Measurements from ENCODE around the gene PRDM16.

Gene PRDM16

DNA sequence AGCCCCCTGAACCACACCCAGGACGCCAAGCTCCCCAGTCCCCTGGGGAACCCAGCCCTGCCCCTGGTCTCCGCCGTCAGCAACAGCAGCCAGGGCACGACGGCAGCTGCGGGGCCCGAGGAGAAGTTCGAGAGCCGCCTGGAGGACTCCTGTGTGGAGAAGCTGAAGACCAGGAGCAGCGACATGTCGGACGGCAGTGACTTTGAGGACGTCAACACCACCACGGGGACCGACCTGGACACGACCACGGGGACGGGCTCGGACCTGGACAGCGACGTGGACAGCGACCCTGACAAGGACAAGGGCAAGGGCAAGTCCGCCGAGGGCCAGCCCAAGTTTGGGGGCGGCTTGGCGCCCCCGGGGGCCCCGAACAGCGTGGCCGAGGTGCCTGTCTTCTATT, 342.8 kb downstream of the PRDM16 start:
- Histone ChIP-seq H3K79me1 (ENCODE audit: low read depth, low read length) (peaks cover 13% of the 10 kb centered on the region), H3K4me2 (ENCODE audit: insufficient read depth, low read length, poor library complexity, severe bottlenecking) (no peak overlapping the region), H3K9me3 (replicated peaks in 1 of 2; ENCODE audit: control insufficient read depth in 2 of 2, insufficient read depth in 1 of 2, low read depth in 1 of 2, low read length in 2 of 2) (peaks cover 6 to 9% of the 10 kb centered on the region in 2 donors), H2BK120ac (ENCODE audit: low read depth, low read length) (no peak overlapping the region), H3K4ac (ENCODE audit: low read length) (no peak overlapping the region), H4K91ac (ENCODE audit: low read depth, low read length, poor library complexity) (no peak overlapping the region), H3K9ac (ENCODE audit: low read depth, low read length, poor library complexity) (no peak overlapping the region), H2AFZ (ENCODE audit: low read length) (no peak overlapping the region), H2BK5ac (ENCODE audit: low read length) (no peak overlapping the region), H4K8ac (ENCODE audit: low read depth, low read length) (no peak overlapping the region), H3K4me3 (ENCODE audit: low read length in 2 of 2) (no peak overlapping the region), H3K23ac (ENCODE audit: low read depth, low read length, poor library complexity) (no peak overlapping the region), H3K36me3 (replicated peaks in 1 of 2; ENCODE audit: control insufficient read depth in 2 of 2, insufficient read depth in 2 of 2, low read length in 2 of 2) (peaks cover 0 to 5% of the 10 kb centered on the region in 2 donors), H3K27me3 (ENCODE audit: control insufficient read depth in 3 of 3, insufficient read depth in 3 of 3, low read depth in 1 of 3, low read length in 3 of 3) (peaks cover 0 to 3% (median 1%) of the 10 kb centered on the region in 3 experiments), H2AK5ac (ENCODE audit: low read depth, low read length) (no peak overlapping the region), H2BK15ac (ENCODE audit: low read length) (no peak overlapping the region), H2BK12ac (ENCODE audit: low read length) (no peak overlapping the region), H3K27ac (replicated peaks; ENCODE audit: low read length) (no peak overlapping the region), H3K18ac (ENCODE audit: low read length) (no peak overlapping the region), H3K14ac (ENCODE audit: low read length) (no peak overlapping the region), H3K4me1 (ENCODE audit: control insufficient read depth in 2 of 2, insufficient read depth in 1 of 2, low read depth in 1 of 2, low read length in 2 of 2) (peaks cover 0 to 5% of the 10 kb centered on the region in 2 donors)
- no CpG with 5 or more reads among the region's 30 CpGs for WGBS, 2 donors (ENCODE audit: extremely low coverage in 2 of 2, insufficient read length in 2 of 2, insufficient replicate concordance in 1 of 2)
- no peak for DNase-seq (ENCODE audit: low spot score)

DNA sequence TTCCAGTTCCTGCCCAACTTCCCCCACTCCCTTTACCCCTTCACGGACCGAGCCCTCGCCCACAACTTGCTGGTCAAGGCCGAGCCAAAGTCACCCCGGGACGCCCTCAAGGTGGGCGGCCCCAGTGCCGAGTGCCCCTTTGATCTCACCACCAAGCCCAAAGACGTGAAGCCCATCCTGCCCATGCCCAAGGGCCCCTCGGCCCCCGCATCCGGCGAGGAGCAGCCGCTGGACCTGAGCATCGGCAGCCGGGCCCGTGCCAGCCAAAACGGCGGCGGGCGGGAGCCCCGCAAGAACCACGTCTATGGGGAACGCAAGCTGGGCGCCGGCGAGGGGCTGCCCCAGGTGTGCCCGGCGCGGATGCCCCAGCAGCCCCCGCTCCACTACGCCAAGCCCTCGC, 343.4 kb downstream of the PRDM16 start:
- H2AK5ac ChIP-seq (ENCODE audit: low read depth, low read length) = no peak overlapping the region
- no peak overlapping the region for H3K4me2 ChIP-seq (ENCODE audit: insufficient read depth, low read length, poor library complexity, severe bottlenecking)
- peak overlapping the region; percentile 38 for H3K14ac ChIP-seq (ENCODE audit: low read length)
- peaks cover 0 to 3% (median 1%) of the 10 kb centered on the region in 3 experiments for H3K27me3 ChIP-seq (ENCODE audit: control insufficient read depth in 3 of 3, insufficient read depth in 3 of 3, low read depth in 1 of 3, low read length in 3 of 3)
- peak overlapping the region; percentile 18 for H3K9ac ChIP-seq (ENCODE audit: low read depth, low read length, poor library complexity)
- no peak overlapping the region for H4K8ac ChIP-seq (ENCODE audit: low read depth, low read length)
- H3K4me1 ChIP-seq (ENCODE audit: control insufficient read depth in 2 of 2, insufficient read depth in 1 of 2, low read depth in 1 of 2, low read length in 2 of 2) = peaks cover 0 to 5% of the 10 kb centered on the region in 2 donors
- H2BK5ac ChIP-seq (ENCODE audit: low read length) = peak overlapping the region; percentile 73
- H3K4ac ChIP-seq (ENCODE audit: low read length) = no peak overlapping the region
- no peak overlapping the region for H2BK12ac ChIP-seq (ENCODE audit: low read length)
- no peak overlapping the region for H3K27ac ChIP-seq (replicated peaks; ENCODE audit: low read length)
- H2BK15ac ChIP-seq (ENCODE audit: low read length) = no peak overlapping the region
- no peak overlapping the region for H4K91ac ChIP-seq (ENCODE audit: low read depth, low read length, poor library complexity)
- H2BK120ac ChIP-seq (ENCODE audit: low read depth, low read length) = no peak overlapping the region
- peaks cover 10 to 12% of the 10 kb centered on the region in 2 donors for H3K9me3 ChIP-seq (replicated peaks in 1 of 2; ENCODE audit: control insufficient read depth in 2 of 2, insufficient read depth in 1 of 2, low read depth in 1 of 2, low read length in 2 of 2)
- peak overlapping the region; percentile 39 for H3K23ac ChIP-seq (ENCODE audit: low read depth, low read length, poor library complexity)
- H3K4me3 ChIP-seq (ENCODE audit: low read length in 2 of 2) = no peak overlapping the region
- peaks cover 0 to 5% of the 10 kb centered on the region in 2 donors for H3K36me3 ChIP-seq (replicated peaks in 1 of 2; ENCODE audit: control insufficient read depth in 2 of 2, insufficient read depth in 2 of 2, low read length in 2 of 2)
- peaks cover 13% of the 10 kb centered on the region for H3K79me1 ChIP-seq (ENCODE audit: low read depth, low read length)
- no CpG with 5 or more reads among the region's 33 CpGs for WGBS, 2 donors (ENCODE audit: extremely low coverage in 2 of 2, insufficient read length in 2 of 2, insufficient replicate concordance in 1 of 2)
- no peak overlapping the region for H2AFZ ChIP-seq (ENCODE audit: low read length)
- peak overlapping the region; percentile 37 for H3K18ac ChIP-seq (ENCODE audit: low read length)
- DNase-seq (ENCODE audit: low spot score) = no peak

DNA sequence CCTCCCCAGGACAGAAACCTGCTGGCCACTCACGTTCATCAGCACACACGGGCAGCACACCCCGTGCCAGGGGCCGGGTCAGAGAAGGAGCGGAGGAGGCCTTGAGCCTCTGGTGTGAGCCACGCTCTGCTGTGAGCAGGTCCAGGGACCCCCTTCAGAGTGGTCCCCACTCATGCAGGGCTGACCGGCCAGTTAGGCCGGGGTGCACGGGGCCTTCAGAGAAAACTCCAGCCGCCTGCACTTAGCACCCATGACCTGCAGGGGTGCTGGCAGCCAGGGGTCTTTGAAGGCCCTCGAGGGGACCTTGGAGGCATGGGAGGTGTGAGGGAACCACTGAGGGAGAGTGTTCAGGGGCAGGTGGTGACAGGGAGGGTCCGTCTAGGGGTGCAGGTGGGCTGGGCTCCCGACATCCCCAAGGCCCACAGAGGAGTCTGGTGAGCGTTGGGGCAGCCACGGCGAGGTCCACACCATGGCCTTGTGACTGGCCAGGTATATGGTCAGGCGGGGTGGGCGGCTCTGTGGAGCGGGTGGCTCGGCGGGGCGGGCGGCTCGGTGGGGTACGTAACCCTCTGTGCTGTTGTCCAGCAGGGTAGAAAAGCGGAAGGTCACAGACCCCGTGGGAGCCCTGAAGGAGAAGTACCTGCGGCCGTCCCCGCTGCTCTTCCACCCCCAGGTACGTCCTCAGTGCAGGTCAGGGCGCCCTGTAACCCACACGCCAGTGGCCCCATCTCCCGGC, 345.1 kb downstream of the PRDM16 start:
- Histone ChIP-seq H4K91ac (ENCODE audit: low read depth, low read length, poor library complexity) (no peak overlapping the region), H3K18ac (ENCODE audit: low read length) (peak overlapping the region; percentile 80), H3K79me1 (ENCODE audit: low read depth, low read length) (peaks cover 5% of the 10 kb centered on the region), H2BK12ac (ENCODE audit: low read length) (peak overlapping the region; percentile 22), H2AK5ac (ENCODE audit: low read depth, low read length) (peak overlapping the region; percentile 84), H4K8ac (ENCODE audit: low read depth, low read length) (no peak overlapping the region), H3K9ac (ENCODE audit: low read depth, low read length, poor library complexity) (peak overlapping the region; percentile 44), H3K14ac (ENCODE audit: low read length) (peak overlapping the region; percentile 21), H3K9me3 (replicated peaks in 1 of 2; ENCODE audit: control insufficient read depth in 2 of 2, insufficient read depth in 1 of 2, low read depth in 1 of 2, low read length in 2 of 2) (peaks cover 8 to 13% of the 10 kb centered on the region in 2 donors), H2BK15ac (ENCODE audit: low read length) (no peak overlapping the region), H3K4me2 (ENCODE audit: insufficient read depth, low read length, poor library complexity, severe bottlenecking) (no peak overlapping the region), H3K27me3 (ENCODE audit: control insufficient read depth in 3 of 3, insufficient read depth in 3 of 3, low read depth in 1 of 3, low read length in 3 of 3) (peaks cover 0 to 3% (median 0%) of the 10 kb centered on the region in 3 experiments), H3K27ac (replicated peaks; ENCODE audit: low read length) (no peak overlapping the region), H3K4me1 (ENCODE audit: control insufficient read depth in 2 of 2, insufficient read depth in 1 of 2, low read depth in 1 of 2, low read length in 2 of 2) (peaks cover 0 to 5% of the 10 kb centered on the region in 2 donors), H3K23ac (ENCODE audit: low read depth, low read length, poor library complexity) (no peak overlapping the region), H3K4me3 (ENCODE audit: low read length in 2 of 2) (no peak overlapping the region), H2BK5ac (ENCODE audit: low read length) (peak overlapping the region; percentile 87), H3K36me3 (replicated peaks in 1 of 2; ENCODE audit: control insufficient read depth in 2 of 2, insufficient read depth in 2 of 2, low read length in 2 of 2) (no peaks in the 10 kb centered on the region), H3K4ac (ENCODE audit: low read length) (no peak overlapping the region), H2BK120ac (ENCODE audit: low read depth, low read length) (no peak overlapping the region), H2AFZ (ENCODE audit: low read length) (no peak overlapping the region)
- no peak for DNase-seq (ENCODE audit: low spot score)
- WGBS, 2 donors (ENCODE audit: extremely low coverage in 2 of 2, insufficient read length in 2 of 2, insufficient replicate concordance in 1 of 2) = no CpG with 5 or more reads among the region's 34 CpGs

DNA sequence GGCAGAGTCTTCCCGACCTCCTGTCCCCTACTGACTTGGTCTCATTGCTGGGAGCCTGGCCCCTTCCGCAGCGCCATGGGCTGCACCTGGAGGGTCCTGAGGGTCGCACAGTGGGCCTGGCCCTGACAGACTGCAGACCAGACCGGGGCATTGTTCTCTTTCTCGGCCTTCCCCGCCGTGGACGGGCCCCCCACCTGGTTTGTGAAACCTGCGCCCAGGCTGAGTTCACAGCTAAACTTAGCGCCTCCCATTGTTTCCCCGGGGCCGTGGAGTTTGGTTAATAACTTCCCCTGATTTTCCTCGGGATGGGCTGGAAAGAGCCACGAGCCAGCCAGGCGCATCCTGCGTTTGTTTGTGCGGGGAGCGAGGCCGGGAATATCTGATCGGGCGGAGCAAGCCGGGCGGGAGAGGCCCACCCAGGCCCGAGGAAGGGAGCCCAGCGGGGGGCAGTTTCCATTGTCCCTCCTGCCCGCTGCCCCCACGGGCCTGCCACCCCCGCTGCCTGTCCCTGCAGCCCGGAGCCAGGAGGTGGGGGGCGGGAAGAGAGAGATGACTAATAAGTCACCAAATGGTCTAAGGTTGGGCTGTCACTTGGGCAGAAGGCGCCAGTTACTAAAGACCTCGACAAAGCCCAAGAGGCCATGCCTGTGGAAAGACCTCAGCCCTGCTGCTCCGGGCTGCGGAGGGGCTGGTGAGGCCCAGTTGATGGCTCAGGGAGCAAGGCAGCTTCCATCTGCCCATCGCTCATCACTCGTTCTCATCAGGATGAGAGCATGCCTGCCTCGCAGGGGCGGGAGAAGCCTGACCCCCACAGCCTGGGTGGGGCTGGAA, 346.5 kb downstream of the PRDM16 start:
- WGBS, 2 donors (ENCODE audit: extremely low coverage in 2 of 2, insufficient read length in 2 of 2, insufficient replicate concordance in 1 of 2) = no CpG with 5 or more reads among the region's 39 CpGs
- H3K4ac ChIP-seq (ENCODE audit: low read length) = no peak overlapping the region
- DNase-seq (ENCODE audit: low spot score) = no peak

More for the DNA sequence above, 346.5 kb downstream of the PRDM16 start:
- no peak overlapping the region for H4K8ac ChIP-seq (ENCODE audit: low read depth, low read length)
- H3K23ac ChIP-seq (ENCODE audit: low read depth, low read length, poor library complexity) = no peak overlapping the region
- H2BK120ac ChIP-seq (ENCODE audit: low read depth, low read length) = no peak overlapping the region
- no peak overlapping the region for H2AFZ ChIP-seq (ENCODE audit: low read length)
- H3K4me1 ChIP-seq (ENCODE audit: control insufficient read depth in 2 of 2, insufficient read depth in 1 of 2, low read depth in 1 of 2, low read length in 2 of 2) = peaks cover 0 to 3% of the 10 kb centered on the region in 2 donors
- H2BK15ac ChIP-seq (ENCODE audit: low read length) = no peak overlapping the region
- peak overlapping the region; percentile 82 for H3K14ac ChIP-seq (ENCODE audit: low read length)
- peaks cover 8 to 13% of the 10 kb centered on the region in 2 donors for H3K9me3 ChIP-seq (replicated peaks in 1 of 2; ENCODE audit: control insufficient read depth in 2 of 2, insufficient read depth in 1 of 2, low read depth in 1 of 2, low read length in 2 of 2)
- H3K4me3 ChIP-seq (ENCODE audit: low read length in 2 of 2) = no peak overlapping the region
- H2AK5ac ChIP-seq (ENCODE audit: low read depth, low read length) = peak overlapping the region; percentile 56
- H3K18ac ChIP-seq (ENCODE audit: low read length) = peak overlapping the region; percentile 59
- H2BK5ac ChIP-seq (ENCODE audit: low read length) = peak overlapping the region; percentile 87
- no peak overlapping the region for H3K4me2 ChIP-seq (ENCODE audit: insufficient read depth, low read length, poor library complexity, severe bottlenecking)
- no peak overlapping the region for H2BK12ac ChIP-seq (ENCODE audit: low read length)
- no peaks in the 10 kb centered on the region for H3K36me3 ChIP-seq (replicated peaks in 1 of 2; ENCODE audit: control insufficient read depth in 2 of 2, insufficient read depth in 2 of 2, low read length in 2 of 2)
- peaks cover 4% of the 10 kb centered on the region for H3K79me1 ChIP-seq (ENCODE audit: low read depth, low read length)
- H3K27ac ChIP-seq (replicated peaks; ENCODE audit: low read length) = no peak overlapping the region
- H4K91ac ChIP-seq (ENCODE audit: low read depth, low read length, poor library complexity) = no peak overlapping the region
- H3K9ac ChIP-seq (ENCODE audit: low read depth, low read length, poor library complexity) = no peak overlapping the region
- peaks cover 0 to 3% (median 0%) of the 10 kb centered on the region in 3 experiments for H3K27me3 ChIP-seq (ENCODE audit: control insufficient read depth in 3 of 3, insufficient read depth in 3 of 3, low read depth in 1 of 3, low read length in 3 of 3)

All from neuronal stem cell (in vitro differentiated cells).